K562 (cell line): ENCODE measurements around the gene MOSPD2. TPM values are rescaled to one million over a fixed set of nuclear protein-coding genes. Genes with fewer than 3 reads are reported as not detected.

ENCODE experiments used
- ATAC-seq: fragments of 200-7000 bp; cut with Tn5 transposase; 3 replicates; pipeline ENCODE4 v1.9.1; 2020; ENCODE audit warnings: moderate library complexity
- BruUV-seq: library from RNA; stranded (reverse); fragments of 400-500 nt; replicated peaks from 2 replicates; lab custom pipeline; 2021; lab: Mats Ljungman, UMichigan
- CTCF ChIA-PET: fragments of 300-600 bp; formaldehyde crosslinking; extraction: SDS; loops from one replicate; lab custom pipeline; 2021; ENCODE audit warnings: low intra/inter-chr PET ratio; lab: Yijun Ruan, JAX
- POLR2A ChIA-PET: fragments of 300-600, 350-650 bp; sonication (Branson Sonifier 250); formaldehyde crosslinking; extraction: SDS; loops from one replicate; lab custom pipeline; 2021; ENCODE audit warnings: antibody characterized with exemption, inconsistent platforms; lab: Yijun Ruan, JAX
- DNase-seq, 4 experiments: peaks; one replicate each; pipeline versions ENCODE4 v3.0.0 to v3.0.0-alpha.2; 2011 to 2018; ENCODE audit warnings: low spot score in 3 of 4, mixed read lengths in 3 of 4; ENCODE audit errors: extremely low read depth in 1 of 4
- FAIRE-seq: peaks from 2 replicates; lab custom pipeline; 2011; peaks lifted over from hg19 to GRCh38; lab: Jason Lieb, UNC
- H2AFZ ChIP-seq: 2 replicates; pipeline ENCODE4 v1.6.0; 2011; ENCODE audit warnings: low read depth, low read length, control low read depth, inconsistent platforms
- H3K27ac ChIP-seq: fragments of 200-600 bp; 3 replicates; pipeline ENCODE4 v1.8.0; 2011; ENCODE audit warnings: low read depth, mild to moderate bottlenecking, control low read depth, inconsistent platforms, low read length, moderate library complexity, mixed read lengths; ENCODE audit errors: extremely low read depth
- H3K27me3 ChIP-seq, 2 experiments: fragments of 300-600 bp in 1 of 2; 2 replicates in 1 of 2; 3 replicates in 1 of 2; pipeline versions ENCODE4 v1.6.0 to v1.8.0; 2011; ENCODE audit warnings: inconsistent platforms in 2 of 2, low read length in 2 of 2, mild to moderate bottlenecking in 1 of 2, mixed read lengths in 1 of 2, moderate library complexity in 1 of 2; ENCODE audit not compliant: control insufficient read depth in 2 of 2, insufficient read depth in 2 of 2
- H3K36me3 ChIP-seq: fragments of 300-600 bp; 3 replicates; pipeline ENCODE4 v1.8.0; 2011; ENCODE audit warnings: mild to moderate bottlenecking, low read length, inconsistent platforms; ENCODE audit not compliant: control insufficient read depth, insufficient read depth
- H3K4me1 ChIP-seq, 2 experiments: fragments of 200-600 bp in 1 of 2; replicated peaks in 1 of 2; 2 replicates in 1 of 2; 3 replicates in 1 of 2; pipeline versions ENCODE4 v1.5.1 to v1.8.0; 2011; ENCODE audit warnings: inconsistent platforms in 2 of 2, low read length in 2 of 2, mild to moderate bottlenecking in 1 of 2, mixed read lengths in 1 of 2, moderate library complexity in 1 of 2; ENCODE audit not compliant: control insufficient read depth in 2 of 2, insufficient read depth in 2 of 2
- H3K4me2 ChIP-seq: 2 replicates; pipeline ENCODE4 v1.6.1; 2011; ENCODE audit warnings: low read length, control low read depth, inconsistent platforms, mixed read lengths; ENCODE audit not compliant: insufficient read depth
- H3K4me3 ChIP-seq: fragments of 200-600 bp; sonication (generic), shearing (Covaris generic); 2 replicates; pipeline ENCODE4 v1.5.1; 2016; ENCODE audit warnings: control low read depth, inconsistent platforms
- H3K79me2 ChIP-seq: fragments of 200-600 bp; 3 replicates; pipeline ENCODE4 v1.8.0; 2011; ENCODE audit warnings: low read length, inconsistent platforms; ENCODE audit not compliant: control insufficient read depth, insufficient read depth
- H3K9ac ChIP-seq, 2 experiments: 2 replicates each; pipeline versions ENCODE4 v1.6.0 to v1.6.1; 2011; ENCODE audit warnings: low read depth in 2 of 2, low read length in 2 of 2, control low read depth in 1 of 2, inconsistent platforms in 1 of 2, mild to moderate bottlenecking in 1 of 2, mixed read lengths in 1 of 2; ENCODE audit not compliant: insufficient read depth in 1 of 2
- H3K9me1 ChIP-seq: one replicate; pipeline ENCODE4 v1.6.0; 2011; ENCODE audit warnings: inconsistent platforms, mild to moderate bottlenecking, low read length, moderate library complexity; ENCODE audit not compliant: control insufficient read depth, insufficient read depth
- H3K9me3 ChIP-seq: replicated peaks from 2 replicates; pipeline ENCODE4 v1.5.1; 2011; ENCODE audit warnings: low read depth, low read length, inconsistent platforms; ENCODE audit not compliant: control insufficient read depth, insufficient read depth
- H4K20me1 ChIP-seq: replicated peaks from 2 replicates; pipeline ENCODE4 v1.6.1; 2011; ENCODE audit warnings: low read length, inconsistent platforms, mixed read lengths; ENCODE audit not compliant: control insufficient read depth, insufficient read depth
- ATF6 ChIP-seq: sonication (generic); formaldehyde crosslinking; IDR thresholded peaks from 2 replicates; pipeline ENCODE4 v1.4.0; 2020; ENCODE audit warnings: mild to moderate bottlenecking, missing genetic modification reagents
- BCL6 ChIP-seq: fragments of 250-450 bp; sonication (Bioruptor Pico); IDR thresholded peaks from 2 replicates; pipeline ENCODE4 v1.4.0; 2020
- SNRNP70 ChIP-seq: fragments of 200-400 bp; formaldehyde crosslinking; optimal IDR thresholded peaks from 2 replicates; pipeline ENCODE3; 2017; ENCODE audit warnings: low read depth, low read length
- ZBTB5 ChIP-seq: fragments of 450-650 bp; IDR thresholded peaks from 2 replicates; pipeline ENCODE4 v1.6.1; 2017; ENCODE audit warnings: antibody characterized with exemption
- ZBTB8A ChIP-seq: fragments of 450-650 bp; IDR thresholded peaks from 2 replicates; pipeline ENCODE4 v1.6.1; 2018; ENCODE audit warnings: mild to moderate bottlenecking, moderate library complexity; ENCODE audit not compliant: partially characterized antibody
- ZNF449 ChIP-seq: fragments of 250-450 bp; sonication (Bioruptor Pico); IDR thresholded peaks from 2 replicates; pipeline ENCODE4 v1.8.0; 2022; ENCODE audit warnings: moderate library complexity, mild to moderate bottlenecking, inconsistent platforms
- ZNF75A ChIP-seq: fragments of 450-650 bp; formaldehyde crosslinking; IDR thresholded peaks from 2 replicates; pipeline ENCODE4 v1.4.0; 2020; ENCODE audit warnings: mild to moderate bottlenecking
- WGBS: fragments of 100-300 bp; shearing (Covaris generic); methylation state at CpG from one replicate; pipeline ENCODE4 v1.1.6; 2016; ENCODE audit warnings: low coverage, mixed read lengths; ENCODE audit not compliant: insufficient coverage; ENCODE audit errors: missing lambda C conversion rate; 5-methylcytosine and 5-hydroxymethylcytosine counted together
- in situ Hi-C: fragments of 300-500 bp; cut with MboI; formaldehyde crosslinking; loops from 4 replicates; pipeline ENCODE4 v1.15.0; 2018; ENCODE audit warnings: inconsistent platforms, mixed read lengths
- intact Hi-C: fragments of 100-400 bp; cut with micrococcal nuclease; formaldehyde crosslinking; loops from 2 replicates; pipeline ENCODE4 v1.14.2; 2022
- polyA plus RNA-seq, 8 experiments: library from polyadenylated mRNA; depleted of rRNA in 4 of 8; stranded (reverse) in 5 of 8; unstranded in 3 of 8; fragments of >200 nt; fragmentation: Nextera tagmentation in 2 of 8; fragmentation: Illumina TruSeq in 1 of 8; extraction: Ambion mirVana in 2 of 8; extraction: Trizol in 1 of 8; gene quantifications; 2 replicates each; pipeline versions ENCODE4 v1.2.1 to v1.2.3, GENCODE V29; 2011 to 2014; ENCODE audit warnings: inconsistent platforms in 1 of 8, missing spikeins in 1 of 8
- total RNA-seq, 7 experiments: library from RNA; depleted of rRNA in 6 of 7; stranded (reverse); fragments of >200 nt in 6 of 7; fragmentation: Illumina TruSeq in 2 of 7; extraction: Trizol in 2 of 7; gene quantifications; 2 replicates each; pipeline versions ENCODE4 v1.2.1 to v1.2.3, GENCODE V29; 2011 to 2021; ENCODE audit warnings: low replicate concordance in 1 of 7

The MOSPD2 gene
- total and polyA plus RNA-seq, 9 of the 15 experiments (the other 6 are each of a cell fraction or from before 2014, with no cell fraction given) = 3.9 to 12.2 (median 9.2) TPM

GRCh38 chrX:14843666-14844065 lies 29.6 kb upstream of the MOSPD2 start:
- Histone ChIP-seq H3K36me3 (peaks cover 40% of the 10 kb centered on the region), H3K27ac (no peak overlapping the region), H3K4me2 (no peak overlapping the region), H4K20me1 (no peaks in the 10 kb centered on the region), H3K27me3 (no peaks in the 10 kb centered on the region), H2AFZ (no peak overlapping the region), H3K4me3 (no peak overlapping the region), H3K79me2 (no peaks in the 10 kb centered on the region), H3K9ac (no peak overlapping the region), H3K4me1 (no peaks in the 10 kb centered on the region), H3K9me1 (no peaks in the 10 kb centered on the region), H3K9me3 (no peaks in the 10 kb centered on the region)
- POLR2A ChIA-PET = no interaction called here
- CTCF ChIA-PET = no interaction called here
- in situ Hi-C loops = no loop called here
- ATAC-seq = no peak
- WGBS = 91% methylated on average over 4 of the region's 4 CpGs
- no peak for DNase-seq
- FAIRE-seq = no peak
- BruUV-seq = no TSS peak
- intact Hi-C loops = no loop called here
- TF ChIP-seq SNRNP70 (no peak), ZBTB5 (no peak), ZNF75A (CRISPR knock-in tag) (no peak), BCL6 (no peak), ZNF449 (CRISPR knock-in tag) (no peak), ZBTB8A (no peak), ATF6 (CRISPR knock-in tag) (no peak)
